Measurements from ENCODE around the gene RASSF3.

DNA sequence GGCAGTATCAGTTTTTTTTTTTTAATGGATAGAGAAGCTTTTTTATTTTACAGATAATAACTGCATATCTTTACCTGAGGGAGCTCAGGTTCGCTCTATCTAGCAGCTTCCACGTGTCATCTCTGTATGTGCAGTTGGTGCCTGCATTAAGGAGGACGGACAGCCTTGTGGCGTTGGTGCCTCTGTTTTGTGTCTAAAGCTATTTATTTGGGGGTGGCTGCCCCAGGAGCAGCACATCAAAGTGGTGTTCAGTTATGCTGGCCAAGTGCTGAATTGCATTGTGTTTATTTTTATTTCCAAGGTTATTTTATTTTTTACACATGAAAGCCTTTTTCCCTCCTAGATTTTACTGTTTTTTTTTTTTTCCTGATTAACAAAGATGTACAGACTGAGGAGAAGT lies 59.7 kb downstream of the RASSF3 start:
- TF ChIP-seq, protein P1, sequence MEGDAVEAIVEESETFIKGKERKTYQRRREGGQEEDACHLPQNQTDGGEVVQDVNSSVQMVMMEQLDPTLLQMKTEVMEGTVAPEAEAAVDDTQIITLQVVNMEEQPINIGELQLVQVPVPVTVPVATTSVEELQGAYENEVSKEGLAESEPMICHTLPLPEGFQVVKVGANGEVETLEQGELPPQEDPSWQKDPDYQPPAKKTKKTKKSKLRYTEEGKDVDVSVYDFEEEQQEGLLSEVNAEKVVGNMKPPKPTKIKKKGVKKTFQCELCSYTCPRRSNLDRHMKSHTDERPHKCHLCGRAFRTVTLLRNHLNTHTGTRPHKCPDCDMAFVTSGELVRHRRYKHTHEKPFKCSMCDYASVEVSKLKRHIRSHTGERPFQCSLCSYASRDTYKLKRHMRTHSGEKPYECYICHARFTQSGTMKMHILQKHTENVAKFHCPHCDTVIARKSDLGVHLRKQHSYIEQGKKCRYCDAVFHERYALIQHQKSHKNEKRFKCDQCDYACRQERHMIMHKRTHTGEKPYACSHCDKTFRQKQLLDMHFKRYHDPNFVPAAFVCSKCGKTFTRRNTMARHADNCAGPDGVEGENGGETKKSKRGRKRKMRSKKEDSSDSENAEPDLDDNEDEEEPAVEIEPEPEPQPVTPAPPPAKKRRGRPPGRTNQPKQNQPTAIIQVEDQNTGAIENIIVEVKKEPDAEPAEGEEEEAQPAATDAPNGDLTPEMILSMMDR (IDR thresholded peaks at IDR 0.05), result no peak
- no peak for TF ChIP-seq POLR2AphosphoS5 (IDR thresholded peaks at IDR 0.05)
- TF ChIP-seq POLR2A (IDR thresholded peaks at IDR 0.05), result no peak
- TF ChIP-seq EP300 (IDR thresholded peaks at IDR 0.05), result no peak
